ENCODE data around the gene EPHA3. TPM values are rescaled to one million over a fixed set of nuclear protein-coding genes. Genes with fewer than 3 reads are reported as not detected.

Gene EPHA3
- total and polyA plus RNA-seq, 9 of the 15 experiments (the other 6 are each of a cell fraction or from before 2014, with no cell fraction given): not detected

DNA sequence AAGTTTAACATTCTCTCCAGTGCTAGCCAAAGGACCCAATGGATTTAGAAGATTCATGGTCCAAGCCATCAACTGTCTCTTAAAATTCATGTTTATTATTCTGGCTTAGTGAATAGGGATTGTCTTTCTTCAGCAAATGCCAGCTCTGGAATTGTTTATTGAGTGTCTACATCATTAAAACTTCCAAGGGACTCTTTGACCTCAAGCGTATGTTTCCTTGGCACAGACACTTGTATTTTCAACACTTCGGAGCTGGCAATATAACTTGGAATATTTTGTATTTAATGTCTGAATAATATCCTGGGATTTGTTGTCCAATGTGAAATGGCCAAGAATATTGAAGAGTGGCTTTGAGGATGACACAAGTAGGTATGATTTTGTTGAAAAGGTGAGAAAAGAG lies 204.2 kb downstream of the EPHA3 start (continued):
- TF ChIP-seq HMGXB4 (CRISPR knock-in tag; IDR thresholded peaks at IDR 0.05) (no peak), RBM14 (IDR thresholded peaks at IDR 0.05; ENCODE audit: borderline replicate concordance, insufficient read depth, low read depth, low read length) (no peak), HMGN3 (IDR thresholded peaks at IDR 0.05; ENCODE audit: borderline replicate concordance, extremely low read depth, insufficient read length, low read depth, low read length) (no peak), MAX (CRISPR knock-in tag; IDR thresholded peaks at IDR 0.05) (no peak)

- TF ChIP-seq MXI1 (IDR thresholded peaks at IDR 0.05; ENCODE audit: low read depth, low read length) (no peak), RBM17 (IDR thresholded peaks at IDR 0.05; ENCODE audit: borderline replicate concordance, low read depth, low read length) (no peak), ZNF277 (CRISPR knock-in tag; IDR thresholded peaks at IDR 0.05; ENCODE audit: borderline replicate concordance) (no peak), ZC3H8 (IDR thresholded peaks at IDR 0.05) (no peak), CBX2 (IDR thresholded peaks at IDR 0.05; ENCODE audit: insufficient read depth, low read length, poor library complexity, severe bottlenecking) (no peak)
- TF ChIP-seq, protein P1, sequence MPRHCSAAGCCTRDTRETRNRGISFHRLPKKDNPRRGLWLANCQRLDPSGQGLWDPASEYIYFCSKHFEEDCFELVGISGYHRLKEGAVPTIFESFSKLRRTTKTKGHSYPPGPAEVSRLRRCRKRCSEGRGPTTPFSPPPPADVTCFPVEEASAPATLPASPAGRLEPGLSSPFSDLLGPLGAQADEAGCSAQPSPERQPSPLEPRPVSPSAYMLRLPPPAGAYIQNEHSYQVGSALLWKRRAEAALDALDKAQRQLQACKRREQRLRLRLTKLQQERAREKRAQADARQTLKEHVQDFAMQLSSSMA (CRISPR knock-in tag; IDR thresholded peaks at IDR 0.05): no peak
- BruUV-seq (replicated peaks): no TSS peak
- ChIA-PET POLR2A (no interaction called here), CTCF (ENCODE audit: low intra/inter-chr PET ratio) (no interaction called here)
- ATAC-seq (no peak), DNase-seq (ENCODE audit: extremely low read depth in 1 of 4, low spot score in 3 of 4) (no peak), FAIRE-seq (no peak)
- Histone ChIP-seq H3K27me3 (ENCODE audit: control insufficient read depth in 2 of 2, insufficient read depth in 2 of 2, low read length in 2 of 2) (no peaks in the 10 kb centered on the region), H3K4me1 (replicated peaks in 1 of 2; ENCODE audit: control insufficient read depth in 2 of 2, insufficient read depth in 2 of 2, low read length in 2 of 2) (no peaks in the 10 kb centered on the region), H3K4me2 (ENCODE audit: insufficient read depth, low read length) (no peak overlapping the region), H3K79me2 (ENCODE audit: control insufficient read depth, insufficient read depth, low read length) (no peaks in the 10 kb centered on the region), H4K20me1 (replicated peaks; ENCODE audit: control insufficient read depth, insufficient read depth, low read length) (no peaks in the 10 kb centered on the region), H3K4me3 (no peak overlapping the region), H3K27ac (ENCODE audit: extremely low read depth, low read depth, low read length) (no peak overlapping the region), H2AFZ (ENCODE audit: low read depth, low read length) (no peak overlapping the region), H3K9me3 (replicated peaks; ENCODE audit: control insufficient read depth, insufficient read depth, low read depth, low read length) (no peaks in the 10 kb centered on the region), H3K36me3 (ENCODE audit: control insufficient read depth, insufficient read depth, low read length) (no peaks in the 10 kb centered on the region), H3K9ac (ENCODE audit: insufficient read depth in 1 of 2, low read depth in 2 of 2, low read length in 2 of 2) (no peak overlapping the region), H3K9me1 (ENCODE audit: control insufficient read depth, insufficient read depth, low read length) (no peaks in the 10 kb centered on the region)
- WGBS (ENCODE audit: insufficient coverage, low coverage, missing lambda C conversion rate): 0% methylated on average over 4 of the region's 4 CpGs
- in situ Hi-C loops (cut with MboI): no loop called here
- intact Hi-C loops (cut with micrococcal nuclease): no loop called here
Observed at GRCh38 chr3:89312141-89312540, 204.7 kb downstream of the EPHA3 start.

All from K562 (cell line).